MCF 10A (cell line): ENCODE data around the gene STUB1. TPM values are rescaled to one million over a fixed set of nuclear protein-coding genes. Genes with fewer than 3 reads are reported as not detected.

Experiments used
- BruUV-seq: library from RNA; stranded (reverse); fragments of 400-500 nt; replicated peaks from 2 replicates; lab custom pipeline; 2021; lab: Mats Ljungman, UMichigan
- CTCF ChIA-PET: fragments of 300-600 bp; sonication (Branson Sonifier 250); formaldehyde crosslinking; extraction: SDS; loops from one replicate; lab custom pipeline; 2021; ENCODE audit warnings: antibody characterized with exemption, inconsistent platforms; lab: Yijun Ruan, JAX
- POLR2A ChIA-PET: fragments of 300-600, 350-650 bp; sonication (Branson Sonifier 250); formaldehyde crosslinking; extraction: SDS; loops from one replicate; lab custom pipeline; 2020; ENCODE audit warnings: antibody characterized with exemption, inconsistent platforms; lab: Yijun Ruan, JAX
- DNase-seq: peaks from one replicate; pipeline ENCODE4 v3.0.0-alpha.2; 2018; ENCODE audit not compliant: unreplicated experiment
- H3K27ac Mint-ChIP-seq: one replicate; pipeline ENCODE4 v1.8.0; 2022; ENCODE audit warnings: mild to moderate bottlenecking, low read depth, mixed read lengths; ENCODE audit not compliant: unreplicated experiment
- H3K27me3 Mint-ChIP-seq: one replicate; pipeline ENCODE4 v1.8.0; 2022; ENCODE audit warnings: mixed read lengths; ENCODE audit not compliant: insufficient read depth, unreplicated experiment
- H3K36me3 Mint-ChIP-seq: one replicate; pipeline ENCODE4 v1.8.0; 2022; ENCODE audit warnings: mild to moderate bottlenecking, moderate library complexity, mixed read lengths; ENCODE audit not compliant: insufficient read depth, unreplicated experiment
- H3K4me1 Mint-ChIP-seq: one replicate; pipeline ENCODE4 v1.8.0; 2022; ENCODE audit warnings: mixed read lengths; ENCODE audit not compliant: insufficient read depth, unreplicated experiment
- H3K4me3 Mint-ChIP-seq: one replicate; pipeline ENCODE4 v1.8.0; 2022; ENCODE audit warnings: mild to moderate bottlenecking, moderate library complexity, mixed read lengths; ENCODE audit not compliant: unreplicated experiment
- H3K9me3 Mint-ChIP-seq: one replicate; pipeline ENCODE4 v1.8.0; 2022; ENCODE audit warnings: mixed read lengths; ENCODE audit not compliant: unreplicated experiment
- intact Hi-C: fragments of 100-400 bp; cut with micrococcal nuclease; formaldehyde crosslinking; loops from 2 replicates; pipeline ENCODE4 v1.14.1; 2022
- total RNA-seq: library from RNA; stranded (reverse); gene quantifications from 2 replicates; pipeline ENCODE4 v1.2.3, GENCODE V29; 2022
- TF ChIP-seq, protein P1 (sequence below): fragments of 200-600 bp; IDR thresholded peaks from one replicate; pipeline ENCODE4 v1.8.0; 2022; ENCODE audit warnings: antibody characterized with exemption, mild to moderate bottlenecking; ENCODE audit not compliant: unreplicated experiment

STUB1 gene
- total RNA-seq, 1 experiment from 2014 or later, result 124 TPM

DNA sequence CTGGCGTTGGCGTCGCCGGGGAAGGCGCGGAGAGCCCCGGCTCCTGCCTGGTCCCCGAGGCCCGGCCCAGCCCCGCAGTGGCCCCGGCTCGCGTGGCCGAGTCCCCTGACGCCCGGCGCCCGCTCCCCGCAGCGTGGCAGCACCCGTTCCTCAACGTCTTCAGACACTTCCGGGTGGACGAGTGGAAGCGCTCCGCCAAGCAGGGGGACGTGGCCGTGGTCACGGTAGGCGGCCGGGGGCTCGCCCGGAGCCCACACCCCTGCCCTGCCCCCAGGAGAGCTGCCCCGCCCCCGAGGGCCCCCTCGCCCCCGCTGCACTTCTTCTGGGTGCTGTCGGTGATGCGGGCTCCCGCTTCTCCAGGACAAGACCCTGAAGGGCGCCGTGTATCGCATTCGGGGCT, 30.6 kb upstream of the STUB1 start:
- intact Hi-C loops, result loop anchor here (2.0 kb wide), 1 partner anchor 61 kb away; no protein-coding TSS in a partner anchor
- ChIA-PET CTCF (interaction anchor here (0.6 to 1.5 kb wide), 2 partner anchors 18 to 53 kb away, joined by 3 to 7 read pairs; partner anchors contain the start of gene RHOT2), POLR2A (interaction anchor here (0.6 to 2.8 kb wide), 10 partner anchors 13 to 122 kb away, joined by 3 to 17 read pairs (median 6); partner anchors contain the start of genes CAPN15, JMJD8, METTL26 and RHBDL1)
- peak overlapping the region; percentile 69 for H3K27ac Mint-ChIP-seq
- DNase-seq, result no peak
- H3K9me3 Mint-ChIP-seq, result no peaks in the 10 kb centered on the region
- TF ChIP-seq, protein P1, sequence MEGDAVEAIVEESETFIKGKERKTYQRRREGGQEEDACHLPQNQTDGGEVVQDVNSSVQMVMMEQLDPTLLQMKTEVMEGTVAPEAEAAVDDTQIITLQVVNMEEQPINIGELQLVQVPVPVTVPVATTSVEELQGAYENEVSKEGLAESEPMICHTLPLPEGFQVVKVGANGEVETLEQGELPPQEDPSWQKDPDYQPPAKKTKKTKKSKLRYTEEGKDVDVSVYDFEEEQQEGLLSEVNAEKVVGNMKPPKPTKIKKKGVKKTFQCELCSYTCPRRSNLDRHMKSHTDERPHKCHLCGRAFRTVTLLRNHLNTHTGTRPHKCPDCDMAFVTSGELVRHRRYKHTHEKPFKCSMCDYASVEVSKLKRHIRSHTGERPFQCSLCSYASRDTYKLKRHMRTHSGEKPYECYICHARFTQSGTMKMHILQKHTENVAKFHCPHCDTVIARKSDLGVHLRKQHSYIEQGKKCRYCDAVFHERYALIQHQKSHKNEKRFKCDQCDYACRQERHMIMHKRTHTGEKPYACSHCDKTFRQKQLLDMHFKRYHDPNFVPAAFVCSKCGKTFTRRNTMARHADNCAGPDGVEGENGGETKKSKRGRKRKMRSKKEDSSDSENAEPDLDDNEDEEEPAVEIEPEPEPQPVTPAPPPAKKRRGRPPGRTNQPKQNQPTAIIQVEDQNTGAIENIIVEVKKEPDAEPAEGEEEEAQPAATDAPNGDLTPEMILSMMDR, result no peak
- H3K4me3 Mint-ChIP-seq, result peak overlapping the region; percentile 71
- peaks cover 28% of the 10 kb centered on the region for H3K36me3 Mint-ChIP-seq
- no peaks in the 10 kb centered on the region for H3K27me3 Mint-ChIP-seq
- BruUV-seq, result no TSS peak
- peaks cover 8% of the 10 kb centered on the region for H3K4me1 Mint-ChIP-seq

DNA sequence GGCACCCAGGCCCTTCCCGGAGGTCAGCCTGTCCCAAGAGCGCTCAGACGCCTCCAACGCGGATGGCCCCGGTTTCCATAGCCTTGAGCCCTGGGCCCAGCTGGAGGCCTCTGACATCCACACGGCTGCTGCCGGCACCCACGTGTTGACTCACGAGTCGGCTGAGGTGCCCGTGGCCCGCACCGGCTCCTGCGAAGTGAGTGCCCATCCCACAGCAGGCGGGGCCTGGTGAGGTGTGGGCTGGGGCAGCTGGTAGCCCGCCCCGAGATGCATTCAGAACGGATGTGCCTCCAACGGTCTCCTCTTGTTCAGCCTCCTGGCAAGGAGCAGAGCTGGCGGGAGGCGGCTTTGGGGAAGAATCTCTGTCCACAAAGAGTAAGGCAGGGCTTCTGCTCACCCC, 28.4 kb upstream of the STUB1 start:
- no TSS peak for BruUV-seq
- no peak for DNase-seq
- peaks cover 26% of the 10 kb centered on the region for H3K36me3 Mint-ChIP-seq

DNA sequence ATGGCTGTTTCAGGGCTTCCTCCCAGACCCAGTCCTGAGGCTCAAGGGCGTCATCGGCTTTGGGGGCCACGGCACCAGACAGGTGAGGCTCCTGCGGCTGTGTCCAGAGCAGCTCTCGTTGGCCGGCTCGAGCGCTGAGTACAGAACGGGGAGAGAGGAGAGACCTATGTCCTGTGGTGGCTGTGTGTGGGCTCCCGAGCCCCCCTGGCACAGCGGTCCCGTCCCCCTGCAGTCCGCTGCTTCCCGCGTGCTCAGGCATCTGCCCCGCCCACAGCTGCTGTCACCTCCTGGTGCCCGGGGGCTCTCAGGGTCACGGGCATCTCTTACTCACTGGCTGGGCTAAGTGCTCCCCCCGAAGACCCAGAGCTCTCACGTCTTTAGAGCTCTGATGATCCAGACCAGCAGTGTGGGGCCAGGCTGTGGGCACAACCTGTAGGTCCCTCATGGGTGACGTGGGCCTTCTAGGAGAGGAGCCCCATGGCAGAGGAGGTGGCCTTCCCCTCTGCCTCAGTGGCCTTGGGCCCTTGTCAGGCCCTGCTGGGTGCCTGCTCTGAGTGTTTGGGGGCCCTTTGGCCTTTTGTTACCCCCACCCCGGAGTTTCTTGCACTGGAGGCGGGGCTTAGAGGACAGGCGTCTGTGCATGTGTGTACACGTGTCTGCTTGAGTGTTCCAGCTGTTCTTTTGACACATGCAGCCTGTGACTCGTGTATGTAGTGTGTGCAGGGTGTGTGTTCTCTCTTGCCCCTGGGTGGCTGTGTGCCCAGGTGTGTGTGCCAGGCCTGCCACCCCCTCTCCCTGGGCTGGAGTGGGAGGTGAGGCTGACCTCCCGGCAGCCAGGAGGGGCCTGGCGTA, 27.5 kb upstream of the STUB1 start:
- H3K36me3 Mint-ChIP-seq, result peaks cover 27% of the 10 kb centered on the region
- H3K4me3 Mint-ChIP-seq, result no peak overlapping the region
- intact Hi-C loops, result no loop called here
- TF ChIP-seq, protein P1, result no peak
- H3K4me1 Mint-ChIP-seq, result peaks cover 5% of the 10 kb centered on the region
- ChIA-PET POLR2A (no interaction called here), CTCF (interaction anchor here (0.7 to 1.2 kb wide), 4 partner anchors 10 to 31 kb away, joined by 3 read pairs; no protein-coding TSS in a partner anchor)
- no peaks in the 10 kb centered on the region for H3K27me3 Mint-ChIP-seq
- no peaks in the 10 kb centered on the region for H3K9me3 Mint-ChIP-seq
- no peak overlapping the region for H3K27ac Mint-ChIP-seq
- DNase-seq, result no peak
- BruUV-seq, result no TSS peak

More for the DNA sequence above, 28.4 kb upstream of the STUB1 start:
- ChIA-PET POLR2A (no interaction called here), CTCF (interaction anchor here (0.7 to 1.2 kb wide), 2 partner anchors 9 to 16 kb away, joined by 3 read pairs; no protein-coding TSS in a partner anchor)
- TF ChIP-seq, protein P1, result no peak
- Mint-ChIP-seq H3K27ac (no peak overlapping the region), H3K4me1 (peaks cover 5% of the 10 kb centered on the region), H3K9me3 (no peaks in the 10 kb centered on the region), H3K27me3 (no peaks in the 10 kb centered on the region), H3K4me3 (no peak overlapping the region)
- intact Hi-C loops, result no loop called here

DNA sequence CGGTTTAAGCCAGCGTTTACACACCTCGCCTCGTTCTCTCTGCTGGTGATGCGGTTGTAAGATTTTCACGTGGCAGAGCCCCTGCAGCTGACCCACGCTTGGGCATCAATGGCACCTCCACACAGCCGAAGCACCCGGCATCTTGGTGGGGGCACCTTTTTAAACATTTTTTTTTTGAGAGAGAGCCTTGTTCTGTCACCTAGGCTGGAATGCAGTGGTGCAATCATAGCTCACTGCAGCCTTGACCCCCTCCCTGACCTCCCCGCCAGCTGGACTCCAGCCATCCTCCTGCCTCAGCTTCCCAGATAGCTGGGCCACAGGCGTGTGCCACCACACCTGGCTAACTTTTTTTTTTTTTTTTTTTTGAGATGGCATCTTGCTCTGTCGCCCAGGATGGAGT, 26.2 kb upstream of the STUB1 start:
- H3K27ac Mint-ChIP-seq, result no peak overlapping the region
- H3K4me1 Mint-ChIP-seq, result peaks cover 5% of the 10 kb centered on the region
- BruUV-seq, result no TSS peak
- ChIA-PET CTCF (no interaction called here), POLR2A (interaction anchor here (0.6 to 0.9 kb wide), 2 partner anchors 8 to 125 kb away, joined by 3 to 4 read pairs; no protein-coding TSS in a partner anchor)
- intact Hi-C loops, result no loop called here
- peaks cover 20% of the 10 kb centered on the region for H3K36me3 Mint-ChIP-seq
- H3K9me3 Mint-ChIP-seq, result no peaks in the 10 kb centered on the region
- H3K27me3 Mint-ChIP-seq, result no peaks in the 10 kb centered on the region
- no peak for DNase-seq
- TF ChIP-seq, protein P1, result no peak
- no peak overlapping the region for H3K4me3 Mint-ChIP-seq
